K562 (cell line): ENCODE data around the gene MRPL40. TPM values are rescaled to one million over a fixed set of nuclear protein-coding genes. Genes with fewer than 3 reads are reported as not detected.

Experiments used
- ATF6 ChIP-seq: sonication (generic); formaldehyde crosslinking; IDR thresholded peaks from 2 replicates; pipeline ENCODE4 v1.4.0; 2020; ENCODE audit warnings: mild to moderate bottlenecking, missing genetic modification reagents
- CHD7 ChIP-seq: fragments of 200-600 bp; sonication (generic); IDR thresholded peaks from one replicate; pipeline ENCODE4 v1.6.1; 2012; ENCODE audit warnings: mild to moderate bottlenecking, low read depth, low read length, inconsistent platforms
- CREB1 ChIP-seq, 2 experiments: sonication (generic) in 1 of 2; formaldehyde crosslinking in 1 of 2; IDR thresholded peaks; 2 replicates each; pipeline versions ENCODE4 v1.6.1 to v1.8.0; 2012 to 2022; ENCODE audit warnings: inconsistent platforms in 1 of 2, mild to moderate bottlenecking in 1 of 2, missing genetic modification reagents in 1 of 2, moderate library complexity in 1 of 2
- KDM5B ChIP-seq: fragments of 200-600 bp; sonication (generic); IDR thresholded peaks from 2 replicates; pipeline ENCODE4 v1.6.1; 2012; ENCODE audit warnings: low read depth, mild to moderate bottlenecking, moderate library complexity, low read length, control low read depth, inconsistent platforms; ENCODE audit not compliant: insufficient replicate concordance
- PYGO2 ChIP-seq: fragments of 450-650 bp; IDR thresholded peaks from 2 replicates; pipeline ENCODE4 v1.6.1; 2016; ENCODE audit warnings: mild to moderate bottlenecking, missing genetic modification characterization, moderate library complexity, missing compliant biosample characterization
- RB1 ChIP-seq: fragments of 450-650 bp; IDR thresholded peaks from 2 replicates; pipeline ENCODE4 v1.6.1; 2017; ENCODE audit warnings: low read depth, mild to moderate bottlenecking
- RFX5 ChIP-seq: IDR thresholded peaks from 2 replicates; pipeline ENCODE4 v1.6.1; 2011; ENCODE audit warnings: low read depth, mild to moderate bottlenecking, improper control_type of control experiment, low read length
- TFAM ChIP-seq: fragments of 250-450 bp; sonication (Bioruptor Pico); conservative IDR thresholded peaks from 2 replicates; pipeline ENCODE4 v1.5.0; 2021; ENCODE audit warnings: mild to moderate bottlenecking, moderate library complexity
- USF2 ChIP-seq: sonication (generic); formaldehyde crosslinking; IDR thresholded peaks from 2 replicates; pipeline ENCODE4 v1.5.0; 2020; ENCODE audit warnings: missing genetic modification reagents
- ZKSCAN8 ChIP-seq: fragments of 200-800 bp; sonication (Bioruptor generic); IDR thresholded peaks from 2 replicates; pipeline ENCODE4 v1.6.1; 2016; ENCODE audit warnings: missing genetic modification characterization, missing compliant biosample characterization
- ZNF311 ChIP-seq: fragments of 250-450 bp; sonication (Bioruptor Pico); IDR thresholded peaks from 2 replicates; pipeline ENCODE4 v1.4.0; 2020; ENCODE audit warnings: mild to moderate bottlenecking, moderate library complexity
- ZNF699 ChIP-seq: fragments of 250-450 bp; sonication (Bioruptor Pico); IDR thresholded peaks from 2 replicates; pipeline ENCODE4 v1.8.0; 2021; ENCODE audit warnings: mild to moderate bottlenecking, moderate library complexity; ENCODE audit not compliant: insufficient replicate concordance
- polyA plus RNA-seq, 8 experiments: library from polyadenylated mRNA; depleted of rRNA in 4 of 8; stranded (reverse) in 5 of 8; unstranded in 3 of 8; fragments of >200 nt; fragmentation: Nextera tagmentation in 2 of 8; fragmentation: Illumina TruSeq in 1 of 8; extraction: Ambion mirVana in 2 of 8; extraction: Trizol in 1 of 8; gene quantifications; 2 replicates each; pipeline versions ENCODE4 v1.2.1 to v1.2.3, GENCODE V29; 2011 to 2014; ENCODE audit warnings: inconsistent platforms in 1 of 8, missing spikeins in 1 of 8
- total RNA-seq, 7 experiments: library from RNA; depleted of rRNA in 6 of 7; stranded (reverse); fragments of >200 nt in 6 of 7; fragmentation: Illumina TruSeq in 2 of 7; extraction: Trizol in 2 of 7; gene quantifications; 2 replicates each; pipeline versions ENCODE4 v1.2.1 to v1.2.3, GENCODE V29; 2011 to 2021; ENCODE audit warnings: low replicate concordance in 1 of 7

The MRPL40 gene
- total and polyA plus RNA-seq, 9 of the 15 experiments (the other 6 are each of a cell fraction or from before 2014, with no cell fraction given): 132 to 652 (median 208) TPM

- TF ChIP-seq CHD7 (no peak), ZNF699 (CRISPR knock-in tag) (no peak), PYGO2 (tag) (no peak), ATF6 (CRISPR knock-in tag) (no peak), TFAM (no peak), KDM5B (no peak), RFX5 (no peak), ZKSCAN8 (CRISPR knock-in tag) (peak; percentile 63; the same call in 1 of the 2 replicates), RB1 (no peak), USF2 (no peak), CREB1 (IDR thresholded peaks at IDR 0.05) (peak; percentile 74), CREB1 (CRISPR knock-in tag; IDR thresholded peaks at IDR 0.05) (no peak), ZNF311 (CRISPR knock-in tag) (no peak)
Observed at GRCh38 chr22:19407649-19408606, 24.4 kb upstream of the MRPL40 start (continued).
